ENCODE measurements around the gene OSBPL1A. TPM values are rescaled to one million over a fixed set of nuclear protein-coding genes. Genes with fewer than 3 reads are reported as not detected.

OSBPL1A gene
- total RNA-seq, 8 experiments from 2014 or later, result 15.2 to 42.4 (median 23.9) TPM

- no peak for ATAC-seq (replicated peaks in 6 of 8)
- no peak overlapping the region for H3K27ac ChIP-seq
Measured at GRCh38 chr18:24195296-24196053, 202.1 kb downstream of the OSBPL1A start.

GRCh38 chr18:24190590-24190989 lies 207.0 kb downstream of the OSBPL1A start:
- ATAC-seq (replicated peaks in 6 of 8), result peak in 1 of 8 experiments; percentile 43
- WGBS, 10 experiments, result 86 to 100% (median 100%) methylated on average over 1 to 2 of the region's 2 CpGs; no CpG with 5 or more reads in 3 of the 10 experiments
- Histone ChIP-seq H3K4me3 (no peak overlapping the region), H3K4me1 (replicated peaks in 1 of 2) (no peaks in the 10 kb centered on the region), H3K27ac (no peak overlapping the region)
- in situ Hi-C loops (cut with MboI; ENCODE audit: low pct_unique_long_range_greater_than_20kb in 2 of 9, low sequenced_read_pairs in 9 of 9, unreplicated experiment in 9 of 9), result no loop called here

More at GRCh38 chr18:24195296-24196053, 202.1 kb downstream of the OSBPL1A start:
- H3K4me1 ChIP-seq (replicated peaks in 1 of 2), result no peaks in the 10 kb centered on the region
- in situ Hi-C loops (cut with MboI; ENCODE audit: low pct_unique_long_range_greater_than_20kb in 2 of 9, low sequenced_read_pairs in 9 of 9, unreplicated experiment in 9 of 9), result no loop called here
- no peak overlapping the region for H3K4me3 ChIP-seq
- WGBS, 10 experiments, result 72 to 98% (median 92%) methylated on average over 3 to 9 of the region's 9 CpGs

DNA sequence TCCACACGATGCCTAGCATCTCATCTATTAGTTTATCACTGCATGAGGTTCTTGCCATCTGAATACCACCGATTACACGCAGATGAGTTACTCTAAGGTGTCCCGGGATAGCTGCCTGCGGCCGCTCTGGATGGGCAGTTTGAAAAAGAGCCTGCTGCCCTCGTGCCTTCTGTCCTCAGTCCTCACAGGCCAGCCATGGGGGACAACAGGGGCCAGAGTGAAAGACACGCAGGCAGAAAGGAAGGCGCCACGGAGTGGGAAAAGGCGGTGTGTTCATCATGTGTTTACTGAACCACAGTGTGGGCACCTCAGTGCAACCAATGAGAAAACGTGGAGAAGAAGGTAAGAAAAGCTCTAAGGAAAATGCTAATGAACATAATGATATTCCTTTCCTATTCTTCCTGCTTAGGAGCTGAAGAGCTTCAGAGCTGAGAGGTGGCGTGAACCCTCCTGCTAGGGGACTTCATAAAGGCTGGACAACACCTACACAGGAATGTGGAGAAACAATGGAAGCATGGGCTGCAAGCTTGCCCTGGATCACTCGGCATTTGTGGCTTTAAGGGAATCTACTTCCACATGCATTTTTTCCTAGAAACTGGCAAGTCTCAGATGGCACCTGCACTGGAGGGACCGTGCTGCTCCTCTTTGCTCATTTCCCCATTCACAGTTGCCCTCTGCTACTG lies 207.8 kb downstream of the OSBPL1A start:
- 74 to 100% (median 86%) methylated on average over 1 to 12 of the region's 15 CpGs; no CpG with 5 or more reads in 2 of the 10 experiments for WGBS, 10 experiments
- in situ Hi-C loops (cut with MboI; ENCODE audit: low pct_unique_long_range_greater_than_20kb in 2 of 9, low sequenced_read_pairs in 9 of 9, unreplicated experiment in 9 of 9), result no loop called here
- no peaks in the 10 kb centered on the region for H3K4me1 ChIP-seq (replicated peaks in 1 of 2)
- no peak overlapping the region for H3K4me3 ChIP-seq
- ATAC-seq (replicated peaks in 6 of 8), result no peak
- no peak overlapping the region for H3K27ac ChIP-seq

DNA sequence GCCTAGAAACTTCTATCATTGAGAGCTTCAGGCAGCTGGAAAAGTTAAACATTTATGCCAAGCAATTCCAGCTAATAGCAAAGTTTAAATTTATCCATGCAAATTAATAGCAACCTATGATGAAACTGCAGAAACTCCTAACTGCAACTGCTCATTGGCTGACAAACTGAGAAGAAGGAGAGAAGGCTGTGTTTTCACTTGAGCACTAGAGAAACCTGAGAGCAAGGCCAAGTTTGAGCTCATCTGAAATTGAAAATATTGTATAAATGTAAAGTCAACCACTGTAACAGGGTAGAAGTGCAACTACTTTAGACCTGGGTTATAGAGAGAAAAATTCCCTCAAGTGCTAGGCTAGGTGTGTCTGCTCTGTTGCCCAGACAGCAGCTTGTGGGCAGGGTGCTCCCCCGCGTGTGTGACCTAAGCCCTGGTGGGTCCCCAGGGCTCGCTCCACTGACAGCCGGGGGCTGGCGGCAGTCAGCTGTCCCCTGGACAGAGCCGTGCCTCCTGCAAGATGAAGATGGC lies 208.6 kb downstream of the OSBPL1A start:
- ATAC-seq (replicated peaks in 6 of 8), result peak in 3 of 8 experiments; percentile 63 to 91 (median 76)
- 70 to 100% (median 97%) methylated on average over 3 to 6 of the region's 6 CpGs; no CpG with 5 or more reads in 7 of the 10 experiments for WGBS, 10 experiments
- in situ Hi-C loops (cut with MboI; ENCODE audit: low pct_unique_long_range_greater_than_20kb in 2 of 9, low sequenced_read_pairs in 9 of 9, unreplicated experiment in 9 of 9), result no loop called here
- H3K4me1 ChIP-seq (replicated peaks in 1 of 2), result peaks cover 0 to 2% of the 10 kb centered on the region in 2 donors
- no peak overlapping the region for H3K27ac ChIP-seq
- H3K4me3 ChIP-seq, result no peak overlapping the region

GRCh38 chr18:24188120-24188519 lies 209.5 kb downstream of the OSBPL1A start:
- no peak overlapping the region for H3K27ac ChIP-seq
- in situ Hi-C loops (cut with MboI; ENCODE audit: low pct_unique_long_range_greater_than_20kb in 2 of 9, low sequenced_read_pairs in 9 of 9, unreplicated experiment in 9 of 9), result no loop called here

DNA sequence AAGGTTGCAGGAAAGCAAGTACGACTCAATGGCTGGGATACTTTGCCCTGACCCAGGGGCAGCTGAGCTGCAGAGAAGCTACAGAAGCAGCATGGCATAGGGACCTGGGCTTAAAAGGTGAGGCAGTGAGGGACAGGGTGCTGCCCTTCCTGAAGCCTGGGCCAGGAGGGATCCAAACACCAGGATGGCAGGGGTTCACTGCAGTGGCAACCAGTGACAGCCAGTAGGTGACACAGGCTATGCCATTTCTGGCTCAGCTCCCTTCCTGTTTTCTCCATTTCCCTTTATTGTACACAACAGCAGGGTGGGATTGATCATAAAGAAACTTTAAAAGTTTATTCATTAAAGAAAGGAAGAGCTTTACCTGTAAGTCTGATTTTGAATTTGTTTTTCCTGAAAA lies 209.9 kb downstream of the OSBPL1A start:
- no peak for ATAC-seq (replicated peaks in 6 of 8)
- H3K27ac ChIP-seq, result no peak overlapping the region
- no peak overlapping the region for H3K4me3 ChIP-seq
- in situ Hi-C loops (cut with MboI; ENCODE audit: low pct_unique_long_range_greater_than_20kb in 2 of 9, low sequenced_read_pairs in 9 of 9, unreplicated experiment in 9 of 9), result no loop called here
- H3K4me1 ChIP-seq (replicated peaks in 1 of 2), result peaks cover 0 to 2% of the 10 kb centered on the region in 2 donors
- WGBS, 10 experiments, result 89 to 100% (median 100%) methylated on average over 1 of the region's 1 CpG; no CpG with 5 or more reads in 4 of the 10 experiments

More at GRCh38 chr18:24188120-24188519, 209.5 kb downstream of the OSBPL1A start:
- ATAC-seq (replicated peaks in 6 of 8), result no peak
- 58 to 100% (median 82%) methylated on average over 1 to 5 of the region's 5 CpGs; no CpG with 5 or more reads in 3 of the 10 experiments for WGBS, 10 experiments
- Histone ChIP-seq H3K4me1 (replicated peaks in 1 of 2) (peaks cover 0 to 2% of the 10 kb centered on the region in 2 donors), H3K4me3 (no peak overlapping the region)

DNA sequence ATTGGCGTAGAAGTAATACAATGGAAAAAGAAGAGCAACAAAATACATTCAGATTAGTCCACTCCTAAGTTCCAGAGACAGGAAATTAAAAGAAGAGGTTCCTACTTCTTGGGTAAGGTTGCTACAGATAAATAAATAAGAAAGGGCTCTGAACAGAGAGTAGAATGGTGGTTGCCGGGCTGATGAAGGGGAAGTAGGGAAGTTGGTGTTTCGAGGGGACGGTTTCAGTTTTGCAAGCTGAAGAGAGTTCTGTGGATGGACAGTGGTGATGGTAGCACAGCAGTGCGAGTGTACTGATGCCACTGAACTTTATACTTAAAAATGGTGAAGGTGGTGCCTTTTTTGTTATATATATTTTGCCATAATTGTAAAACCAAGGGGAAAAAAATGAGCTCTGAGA lies 210.6 kb downstream of the OSBPL1A start:
- no peak overlapping the region for H3K27ac ChIP-seq
- H3K4me1 ChIP-seq (replicated peaks in 1 of 2), result peaks cover 0 to 2% of the 10 kb centered on the region in 2 donors
- in situ Hi-C loops (cut with MboI; ENCODE audit: low pct_unique_long_range_greater_than_20kb in 2 of 9, low sequenced_read_pairs in 9 of 9, unreplicated experiment in 9 of 9), result no loop called here
- H3K4me3 ChIP-seq, result no peak overlapping the region
- WGBS, 10 experiments, result 84 to 100% (median 99%) methylated on average over 1 to 5 of the region's 5 CpGs
- no peak for ATAC-seq (replicated peaks in 6 of 8)

- H3K4me1 ChIP-seq (replicated peaks in 1 of 2), result peaks cover 0 to 2% of the 10 kb centered on the region in 2 donors
- WGBS, 10 experiments, result 75 to 100% (median 92%) methylated on average over 1 to 7 of the region's 7 CpGs
- in situ Hi-C loops (cut with MboI; ENCODE audit: low pct_unique_long_range_greater_than_20kb in 2 of 9, low sequenced_read_pairs in 9 of 9, unreplicated experiment in 9 of 9), result no loop called here
- no peak overlapping the region for H3K27ac ChIP-seq
- H3K4me3 ChIP-seq, result no peak overlapping the region
- no peak for ATAC-seq (replicated peaks in 6 of 8)
Measured at GRCh38 chr18:24185805-24186204, 211.8 kb downstream of the OSBPL1A start.

- no peak for ATAC-seq (replicated peaks in 6 of 8)
- H3K4me3 ChIP-seq, result no peak overlapping the region
- 0 to 100% (median 82%) methylated on average over 1 to 2 of the region's 2 CpGs for WGBS, 10 experiments
- no peak overlapping the region for H3K27ac ChIP-seq
- in situ Hi-C loops (cut with MboI; ENCODE audit: low pct_unique_long_range_greater_than_20kb in 2 of 9, low sequenced_read_pairs in 9 of 9, unreplicated experiment in 9 of 9), result no loop called here
- H3K4me1 ChIP-seq (replicated peaks in 1 of 2), result peaks cover 0 to 2% of the 10 kb centered on the region in 2 donors
Measured at GRCh38 chr18:24181806-24182205, 215.8 kb downstream of the OSBPL1A start.

DNA sequence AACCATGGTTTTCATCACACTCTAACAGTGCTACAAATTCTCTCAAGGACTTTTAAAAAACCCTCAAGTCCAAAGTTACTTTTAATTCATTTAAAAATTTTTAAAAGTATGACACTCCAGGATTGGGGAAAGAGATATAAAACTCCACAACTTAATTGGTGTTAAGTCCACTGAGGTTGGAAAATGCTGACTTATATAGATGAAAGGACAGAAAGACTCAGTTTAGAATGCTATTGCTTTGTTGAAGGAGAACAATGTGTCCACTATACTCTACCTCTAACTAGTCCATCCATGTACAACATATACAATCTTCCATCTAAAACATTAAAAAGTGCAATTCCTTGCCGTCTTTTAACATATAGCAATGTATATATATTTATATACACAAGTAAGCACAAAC lies 217.6 kb downstream of the OSBPL1A start:
- no peak overlapping the region for H3K27ac ChIP-seq
- peaks cover 0 to 2% of the 10 kb centered on the region in 2 donors for H3K4me1 ChIP-seq (replicated peaks in 1 of 2)
- in situ Hi-C loops (cut with MboI; ENCODE audit: low pct_unique_long_range_greater_than_20kb in 2 of 9, low sequenced_read_pairs in 9 of 9, unreplicated experiment in 9 of 9), result no loop called here
- H3K4me3 ChIP-seq, result no peak overlapping the region
- no peak for ATAC-seq (replicated peaks in 6 of 8)
- 67 to 100% (median 100%) methylated on average over 1 of the region's 1 CpG; no CpG with 5 or more reads in 3 of the 10 experiments for WGBS, 10 experiments

DNA sequence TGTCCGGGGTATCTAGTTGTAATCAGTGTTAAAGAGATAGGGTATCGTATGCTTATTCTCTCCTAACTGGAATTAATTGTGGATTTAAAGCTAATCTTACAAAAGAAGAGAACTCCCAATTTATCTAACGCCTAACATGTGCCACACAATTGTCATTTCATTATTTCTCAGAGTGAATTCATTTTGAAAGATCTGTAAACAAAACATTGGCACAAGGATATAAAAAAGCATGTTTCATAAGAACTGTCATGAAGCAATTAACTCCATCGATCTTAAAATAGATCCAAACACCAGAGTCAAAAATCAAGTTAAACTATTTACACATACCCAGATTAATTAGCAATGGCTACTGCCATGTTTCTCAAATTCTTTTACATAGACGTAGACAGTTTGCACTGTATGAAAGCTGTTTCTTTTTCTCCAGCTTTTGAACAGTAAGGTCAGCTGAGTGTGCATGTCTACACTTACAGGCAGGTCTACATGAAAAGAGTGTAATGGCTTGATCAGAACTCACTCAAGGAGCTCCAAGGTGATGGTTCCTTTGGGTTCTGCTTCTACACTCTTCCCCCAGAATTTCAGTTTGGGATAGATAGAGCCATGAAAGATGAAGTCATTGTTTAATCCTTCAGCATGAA lies 220.0 kb downstream of the OSBPL1A start:
- no peak for ATAC-seq (replicated peaks in 6 of 8)
- WGBS, 10 experiments, result 11 to 100% (median 91%) methylated on average over 1 to 5 of the region's 5 CpGs
- H3K4me1 ChIP-seq (replicated peaks in 1 of 2), result no peaks in the 10 kb centered on the region
- H3K4me3 ChIP-seq, result no peak overlapping the region
- in situ Hi-C loops (cut with MboI; ENCODE audit: low pct_unique_long_range_greater_than_20kb in 2 of 9, low sequenced_read_pairs in 9 of 9, unreplicated experiment in 9 of 9), result no loop called here
- no peak overlapping the region for H3K27ac ChIP-seq

DNA sequence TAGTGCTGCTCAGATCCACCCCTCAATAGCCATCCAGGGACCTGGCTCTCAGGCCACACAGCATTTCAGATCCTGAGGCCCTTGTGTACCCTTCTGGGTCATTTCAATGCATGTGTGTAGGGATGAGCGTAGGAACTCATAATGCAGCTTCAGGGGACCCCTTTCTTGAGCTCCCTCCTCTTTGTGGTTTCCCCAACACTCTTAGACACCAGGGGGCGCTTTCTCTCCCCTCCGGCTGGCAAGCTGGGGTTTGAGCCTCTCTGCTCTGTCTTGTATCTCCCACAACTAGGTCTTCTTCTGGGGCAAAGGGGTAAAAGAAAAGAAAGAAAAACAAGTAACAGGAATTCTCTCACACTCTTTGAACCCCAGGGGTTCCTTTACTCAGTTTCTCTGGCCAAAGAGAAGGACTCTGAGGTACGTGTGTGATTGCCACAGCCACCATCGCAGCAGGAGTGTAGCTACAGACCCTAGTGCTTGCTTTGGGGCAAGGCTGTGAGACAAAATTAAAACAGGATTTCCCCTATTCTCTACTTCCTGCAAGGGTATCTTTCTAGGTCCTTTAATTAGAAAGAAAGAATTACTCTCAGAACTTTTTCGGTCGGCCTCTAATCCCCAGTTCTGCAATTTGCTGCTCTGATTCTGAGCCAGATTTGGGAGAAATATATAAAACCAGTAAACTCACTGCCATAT lies 220.8 kb downstream of the OSBPL1A start:
- in situ Hi-C loops (cut with MboI; ENCODE audit: low pct_unique_long_range_greater_than_20kb in 2 of 9, low sequenced_read_pairs in 9 of 9, unreplicated experiment in 9 of 9), result no loop called here
- H3K4me1 ChIP-seq (replicated peaks in 1 of 2), result no peaks in the 10 kb centered on the region
- peak in 5 of 8 experiments; percentile 33 to 87 (median 74) for ATAC-seq (replicated peaks in 6 of 8)
- no peak overlapping the region for H3K4me3 ChIP-seq
- no peak overlapping the region for H3K27ac ChIP-seq
- 40 to 92% (median 68%) methylated on average over 2 to 7 of the region's 7 CpGs; no CpG with 5 or more reads in 4 of the 10 experiments for WGBS, 10 experiments
